ENCODE results near the gene LY6G5C.

Gene LY6G5C

DNA sequence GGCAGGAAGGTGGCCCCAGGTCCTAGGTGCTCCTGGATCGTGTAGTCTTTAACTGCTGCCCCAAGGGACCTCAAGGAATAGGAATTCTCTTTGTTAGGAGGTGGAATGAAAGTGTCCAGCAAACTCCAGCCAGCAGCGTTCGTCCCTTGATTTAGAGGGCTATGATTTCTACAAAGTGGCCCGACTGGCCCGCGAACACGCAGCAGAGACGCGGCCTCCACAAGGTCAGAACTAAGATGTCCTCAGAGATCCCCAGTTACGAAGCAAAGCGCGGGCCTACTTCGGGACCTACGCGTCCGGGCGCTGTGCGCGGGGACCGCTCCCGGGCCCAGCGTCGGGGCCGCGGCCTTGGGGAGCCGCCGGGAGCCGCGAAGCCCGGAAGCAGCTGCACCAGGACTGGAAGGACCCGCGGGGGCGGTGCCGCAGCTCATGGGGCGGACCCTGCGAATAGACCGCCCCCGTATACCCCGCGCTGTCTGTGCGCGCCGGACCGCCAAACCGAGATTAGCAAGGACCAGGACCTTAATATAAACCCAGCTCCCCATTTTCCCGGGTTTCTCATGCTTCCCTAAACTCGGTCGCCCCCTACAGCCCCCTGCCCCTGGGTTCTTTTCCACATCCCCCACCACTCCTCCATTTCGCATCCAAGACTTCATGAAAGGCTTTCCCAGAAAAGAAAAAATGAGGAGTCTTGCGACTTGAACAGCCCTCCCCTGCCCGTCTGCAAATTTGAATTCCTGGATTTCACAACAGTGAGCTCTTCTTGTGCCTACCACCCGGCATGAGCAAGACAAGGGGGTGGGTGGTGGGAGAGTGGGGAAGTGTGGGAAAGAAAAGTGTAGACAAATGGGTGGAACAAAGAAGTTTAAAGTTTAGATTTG lies 20.2 kb downstream of the LY6G5C start, which contains the start of gene C6orf47:
Gene C6orf47, minus strand, starts transcription at position 398 of the 881 bp plus-strand sequence. CDS start 831 bp downstream, outside the sequence.
- no peak for DNase-seq (ENCODE audit: low read depth)
- H3K4me3 ChIP-seq (ENCODE audit: low read length): peak within 1 kb of the TSS; percentile 91
- TF ChIP-seq, protein P1, sequence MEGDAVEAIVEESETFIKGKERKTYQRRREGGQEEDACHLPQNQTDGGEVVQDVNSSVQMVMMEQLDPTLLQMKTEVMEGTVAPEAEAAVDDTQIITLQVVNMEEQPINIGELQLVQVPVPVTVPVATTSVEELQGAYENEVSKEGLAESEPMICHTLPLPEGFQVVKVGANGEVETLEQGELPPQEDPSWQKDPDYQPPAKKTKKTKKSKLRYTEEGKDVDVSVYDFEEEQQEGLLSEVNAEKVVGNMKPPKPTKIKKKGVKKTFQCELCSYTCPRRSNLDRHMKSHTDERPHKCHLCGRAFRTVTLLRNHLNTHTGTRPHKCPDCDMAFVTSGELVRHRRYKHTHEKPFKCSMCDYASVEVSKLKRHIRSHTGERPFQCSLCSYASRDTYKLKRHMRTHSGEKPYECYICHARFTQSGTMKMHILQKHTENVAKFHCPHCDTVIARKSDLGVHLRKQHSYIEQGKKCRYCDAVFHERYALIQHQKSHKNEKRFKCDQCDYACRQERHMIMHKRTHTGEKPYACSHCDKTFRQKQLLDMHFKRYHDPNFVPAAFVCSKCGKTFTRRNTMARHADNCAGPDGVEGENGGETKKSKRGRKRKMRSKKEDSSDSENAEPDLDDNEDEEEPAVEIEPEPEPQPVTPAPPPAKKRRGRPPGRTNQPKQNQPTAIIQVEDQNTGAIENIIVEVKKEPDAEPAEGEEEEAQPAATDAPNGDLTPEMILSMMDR (conservative IDR thresholded peaks at IDR 0.05; ENCODE audit: low read depth, low read length): no peak

DNA sequence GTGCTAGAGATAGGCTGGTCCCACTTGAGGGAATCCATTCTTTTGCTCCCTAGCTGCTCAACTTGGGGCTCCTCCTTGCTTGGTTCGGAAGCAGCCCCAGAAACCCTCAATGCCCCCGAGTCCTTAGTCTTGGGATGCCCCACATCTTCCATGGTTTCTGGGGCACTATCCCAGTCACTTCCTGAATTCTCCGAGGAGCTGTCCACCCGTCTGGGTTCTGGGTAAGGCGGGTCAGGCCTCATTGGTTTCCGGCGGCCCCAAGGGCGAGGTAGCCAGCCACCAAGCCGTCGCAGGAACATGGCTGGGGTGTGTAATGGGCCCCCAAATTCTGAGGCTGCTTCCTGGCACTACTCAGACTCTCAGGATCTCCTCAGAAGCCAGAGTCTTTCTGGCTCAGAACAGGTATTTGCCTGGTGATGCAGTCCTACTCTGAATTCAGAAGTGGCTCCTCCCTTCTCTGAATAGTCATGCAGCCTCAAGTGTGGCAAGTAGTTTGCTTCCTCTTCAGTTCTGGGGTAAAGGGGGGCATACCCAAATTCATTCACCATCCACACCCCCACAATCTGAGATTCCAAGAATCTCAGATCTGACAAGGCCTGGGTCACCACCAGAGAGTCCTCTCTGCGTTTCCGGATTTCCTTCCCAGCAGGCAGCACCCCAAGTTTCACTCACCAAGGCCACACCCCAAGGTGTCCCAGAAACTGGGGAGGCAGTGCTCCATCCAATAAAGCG lies 21.1 kb downstream of the LY6G5C start:
- H3K4me3 ChIP-seq (ENCODE audit: low read length): peak overlapping the region; percentile 91
- TF ChIP-seq, protein P1 (conservative IDR thresholded peaks at IDR 0.05; ENCODE audit: low read depth, low read length): no peak
- no peak for DNase-seq (ENCODE audit: low read depth)

DNA sequence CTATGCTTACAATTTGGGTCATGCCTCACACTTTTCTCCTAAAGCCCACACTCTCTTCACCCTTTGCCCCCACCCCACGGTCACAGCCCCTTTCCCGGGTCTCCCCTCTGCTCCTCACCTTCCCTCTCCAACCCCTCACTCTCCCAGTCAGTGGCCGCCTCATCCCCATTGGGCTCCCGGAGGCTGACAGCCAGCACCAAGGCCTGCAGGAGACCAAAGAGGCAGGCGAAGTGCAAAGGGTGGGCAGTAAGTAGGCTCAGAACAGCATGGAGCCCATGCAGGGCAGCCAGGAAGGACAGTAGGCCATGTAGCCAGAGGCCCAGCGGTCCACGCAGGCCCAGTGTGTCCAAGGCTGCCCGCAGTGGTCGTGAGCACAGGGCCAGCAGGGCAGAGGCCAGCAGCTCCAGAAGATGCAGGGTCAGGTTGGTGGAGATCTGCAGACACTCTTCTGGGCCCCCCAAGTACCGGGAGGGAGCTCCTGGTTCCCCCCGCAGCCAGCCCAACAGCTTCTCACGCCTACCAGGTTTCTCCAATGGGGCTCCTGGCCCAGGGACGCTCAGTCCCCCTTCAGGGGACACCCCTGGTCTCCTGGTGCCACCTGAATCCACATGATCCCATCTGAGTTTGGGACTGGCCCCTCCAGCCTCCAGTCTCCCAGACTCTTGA lies 21.8 kb downstream of the LY6G5C start:
- TF ChIP-seq, protein P1 (conservative IDR thresholded peaks at IDR 0.05; ENCODE audit: low read depth, low read length): no peak
- DNase-seq (ENCODE audit: low read depth): no peak
- peak overlapping the region; percentile 91 for H3K4me3 ChIP-seq (ENCODE audit: low read length)

DNA sequence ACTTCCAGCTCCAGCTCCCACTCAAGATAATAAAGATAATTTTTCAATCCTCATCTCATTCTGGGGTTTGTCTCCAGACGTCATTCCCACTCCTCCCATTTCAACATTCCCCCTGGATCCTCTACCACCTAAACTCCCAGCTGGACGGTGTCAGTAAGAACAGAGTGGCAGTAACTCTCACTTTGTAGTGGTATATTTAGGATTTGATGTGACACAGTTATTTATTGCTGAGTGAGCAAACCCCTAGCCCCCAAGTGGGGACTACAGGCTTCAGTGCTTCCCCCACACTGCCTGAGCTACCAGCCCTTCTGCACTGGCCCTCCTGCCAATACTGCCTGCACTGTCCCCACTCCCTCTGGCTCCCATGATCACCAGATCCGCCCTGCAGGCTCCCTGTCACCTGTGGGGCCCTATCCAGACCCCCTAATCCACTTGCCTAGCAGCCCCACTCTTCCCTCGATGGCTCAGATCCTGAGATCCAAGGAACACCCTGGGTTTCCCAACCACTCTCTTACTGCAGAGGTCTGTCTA lies 22.6 kb downstream of the LY6G5C start:
- TF ChIP-seq, protein P1 (conservative IDR thresholded peaks at IDR 0.05; ENCODE audit: low read depth, low read length): no peak
- H3K4me3 ChIP-seq (ENCODE audit: low read length): no peak overlapping the region

DNA sequence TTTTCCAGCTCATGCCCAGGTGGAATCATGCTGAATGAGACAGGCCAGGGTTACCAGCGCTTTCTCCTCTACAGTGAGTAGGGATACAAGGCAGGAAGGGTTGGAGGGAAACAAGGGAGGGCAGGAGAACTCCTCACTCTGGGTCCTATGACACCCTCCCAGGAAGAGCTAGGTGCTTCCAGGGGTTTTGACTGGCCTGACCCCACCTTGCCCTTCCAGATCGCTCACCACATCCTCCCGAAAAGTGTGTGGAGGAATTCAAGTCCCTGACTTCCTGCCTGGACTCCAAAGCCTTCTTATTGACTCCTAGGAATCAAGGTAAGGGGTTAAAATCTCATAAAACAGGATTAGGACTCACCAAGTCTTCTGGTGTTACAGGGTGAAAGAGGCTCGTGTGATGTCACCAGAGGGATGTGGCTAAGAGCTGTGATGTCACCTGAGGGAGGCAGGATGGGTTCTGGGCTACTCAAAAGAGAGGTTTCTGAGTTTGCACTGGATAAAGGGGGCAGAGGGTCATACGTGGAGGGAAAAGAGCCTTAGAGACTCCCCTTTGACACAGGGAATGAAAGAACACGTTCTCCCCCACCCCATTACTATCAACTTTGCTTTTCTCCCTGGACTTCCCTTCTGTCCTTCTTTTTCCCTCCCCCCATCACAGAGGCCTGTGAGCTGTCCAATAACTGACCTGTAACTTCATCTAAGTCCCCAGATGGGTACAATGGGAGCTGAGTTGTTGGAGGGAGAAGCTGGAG lies 23.3 kb downstream of the LY6G5C start:
- TF ChIP-seq, protein P1 (conservative IDR thresholded peaks at IDR 0.05; ENCODE audit: low read depth, low read length): no peak
- no peak overlapping the region for H3K4me3 ChIP-seq (ENCODE audit: low read length)
- no peak for DNase-seq (ENCODE audit: low read depth)

More for the DNA sequence above, 22.6 kb downstream of the LY6G5C start:
- no peak for DNase-seq (ENCODE audit: low read depth)
